Subcutaneous abdominal adipose tissue (tissue), 5 donors: ENCODE results near the gene GJE1.

ENCODE experiments used
- H3K27ac ChIP-seq: one replicate; pipeline ENCODE4 v1.7.0; 2013; ENCODE audit warnings: low read depth, mild to moderate bottlenecking, inconsistent platforms, low read length, moderate library complexity
- H3K27me3 ChIP-seq, 5 donors: one replicate each; pipeline ENCODE4 v1.7.0; 2013; ENCODE audit warnings: low read length in 5 of 5, inconsistent platforms in 1 of 5; ENCODE audit not compliant: control insufficient read depth in 5 of 5, insufficient read depth in 4 of 5
- H3K36me3 ChIP-seq, 5 donors: one replicate each; pipeline ENCODE4 v1.7.0; 2013; ENCODE audit warnings: low read length in 5 of 5; ENCODE audit not compliant: control insufficient read depth in 5 of 5, insufficient read depth in 5 of 5
- H3K4me1 ChIP-seq, 5 donors: one replicate each; pipeline ENCODE4 v1.7.0; 2013; ENCODE audit warnings: low read length in 5 of 5, mild to moderate bottlenecking in 3 of 5, moderate library complexity in 1 of 5; ENCODE audit not compliant: control insufficient read depth in 5 of 5, insufficient read depth in 5 of 5
- H3K4me3 ChIP-seq, 5 donors: one replicate each; pipeline ENCODE4 v1.7.0; 2013; ENCODE audit warnings: low read length in 5 of 5, low read depth in 1 of 5
- H3K9ac ChIP-seq, 5 donors: one replicate each; pipeline ENCODE4 v1.7.0; 2013; ENCODE audit warnings: low read length in 5 of 5, mild to moderate bottlenecking in 4 of 5, moderate library complexity in 3 of 5
- H3K9me3 ChIP-seq, 5 donors: one replicate each; pipeline ENCODE4 v1.7.0; 2013; ENCODE audit warnings: low read length in 5 of 5; ENCODE audit not compliant: control insufficient read depth in 5 of 5
- donor health status: healthy.
- donor health status: healthy.
- donor health status: healthy.
- donor health status: healthy.
- donor health status: healthy.

The GJE1 gene

DNA sequence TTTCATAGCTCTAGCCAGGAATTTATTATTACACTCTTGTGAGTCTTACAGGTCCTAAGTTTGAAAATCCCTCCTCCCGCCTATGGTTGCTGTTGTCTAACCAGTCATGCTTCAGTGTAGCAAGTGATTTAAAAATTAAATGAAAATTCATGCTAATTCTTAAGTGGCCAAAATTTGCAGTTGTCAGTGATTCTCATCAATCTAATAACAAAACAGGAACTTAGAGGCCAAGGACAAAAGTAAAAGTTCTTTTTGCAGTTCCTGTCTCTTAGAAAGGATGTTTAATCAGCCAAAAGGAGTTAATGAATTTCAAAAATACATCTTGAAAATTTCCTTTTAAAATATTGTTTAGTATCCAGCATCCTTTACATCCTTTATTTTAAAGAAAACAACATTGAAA, 50.6 kb downstream of the GJE1 start:
- no peak overlapping the region for H3K9ac ChIP-seq
- no peaks in the 10 kb centered on the region for H3K27me3 ChIP-seq
- H3K36me3 ChIP-seq = peaks cover 0 to 17% (median 4%) of the 10 kb centered on the region in 5 donors
- H3K27ac ChIP-seq = no peak overlapping the region
- no peak overlapping the region for H3K4me3 ChIP-seq
- peaks cover 0 to 10% (median 0%) of the 10 kb centered on the region in 5 donors for H3K4me1 ChIP-seq
- peaks cover 0 to under 1% (median 0%) of the 10 kb centered on the region in 5 donors for H3K9me3 ChIP-seq

- no peak overlapping the region for H3K9ac ChIP-seq
- H3K4me1 ChIP-seq = peaks cover 0 to 10% (median 0%) of the 10 kb centered on the region in 5 donors
- no peak overlapping the region for H3K27ac ChIP-seq
- H3K9me3 ChIP-seq = no peaks in the 10 kb centered on the region
- H3K36me3 ChIP-seq = peaks cover 0 to 9% (median 4%) of the 10 kb centered on the region in 5 donors
- H3K27me3 ChIP-seq = no peaks in the 10 kb centered on the region
- no peak overlapping the region for H3K4me3 ChIP-seq
Observed at GRCh38 chr6:142184307-142184706, 51.6 kb downstream of the GJE1 start.
